Fibroblast of lung (primary cell): Measurements from ENCODE around the gene GPC3. TPM values are rescaled to one million over a fixed set of nuclear protein-coding genes. Genes with fewer than 3 reads are reported as not detected.

ENCODE experiments used
- DNase-seq, 2 donors: peaks; one replicate each; pipeline versions ENCODE4 v3.0.0 to v3.0.0-alpha.2; 2010; ENCODE audit warnings: low read depth in 2 of 2
- H2AFZ ChIP-seq: 2 replicates; pipeline ENCODE4 v1.5.1; 2012; ENCODE audit warnings: low read length, control low read depth, inconsistent platforms
- H3K27ac ChIP-seq: 2 replicates; pipeline ENCODE4 v1.5.1; 2011; ENCODE audit warnings: low read length, control low read depth; ENCODE audit not compliant: insufficient read depth
- H3K27me3 ChIP-seq: 2 replicates; pipeline ENCODE4 v1.5.1; 2011; ENCODE audit warnings: mild to moderate bottlenecking, low read length; ENCODE audit not compliant: control insufficient read depth, insufficient read depth
- H3K36me3 ChIP-seq: 2 replicates; pipeline ENCODE4 v1.5.1; 2011; ENCODE audit warnings: low read length; ENCODE audit not compliant: control insufficient read depth, insufficient read depth
- H3K4me1 ChIP-seq: 2 replicates; pipeline ENCODE4 v1.5.1; 2011; ENCODE audit warnings: low read length; ENCODE audit not compliant: control insufficient read depth, insufficient read depth; ENCODE audit errors: extremely low read depth
- H3K4me2 ChIP-seq: 2 replicates; pipeline ENCODE4 v1.5.1; 2011; ENCODE audit warnings: low read length, control low read depth; ENCODE audit not compliant: insufficient read depth; ENCODE audit errors: extremely low read depth
- H3K4me3 ChIP-seq, 4 experiments: fragments of 200-600 bp in 1 of 4; sonication (generic) in 1 of 4; replicated peaks in 1 of 4; 2 replicates each; pipeline ENCODE4 v1.5.1; 2011 to 2016; ENCODE audit warnings: low read length in 4 of 4, low read depth in 3 of 4, mild to moderate bottlenecking in 3 of 4, control low read depth in 2 of 4, inconsistent platforms in 1 of 4, mixed read lengths in 1 of 4; ENCODE audit not compliant: insufficient read depth in 1 of 4; ENCODE audit errors: control extremely low read depth in 1 of 4
- H3K79me2 ChIP-seq: 2 replicates; pipeline ENCODE4 v1.5.1; 2012; ENCODE audit warnings: mild to moderate bottlenecking, low read length, inconsistent platforms; ENCODE audit not compliant: control insufficient read depth, insufficient read depth
- H3K9ac ChIP-seq: 2 replicates; pipeline ENCODE4 v1.5.1; 2011; ENCODE audit warnings: mild to moderate bottlenecking, low read length, control low read depth; ENCODE audit not compliant: insufficient read depth
- H3K9me3 ChIP-seq: 2 replicates; pipeline ENCODE4 v1.5.1; 2012; ENCODE audit warnings: low read depth, low read length; ENCODE audit not compliant: control insufficient read depth, insufficient read depth
- H4K20me1 ChIP-seq: 2 replicates; pipeline ENCODE4 v1.5.1; 2011; ENCODE audit warnings: low read length; ENCODE audit not compliant: control insufficient read depth, insufficient read depth; ENCODE audit errors: extremely low read depth
- CTCF ChIP-seq, 2 donors: IDR thresholded peaks in 1 of 2; conservative IDR thresholded peaks in 1 of 2; 1 replicate in 1 of 2; 2 replicates in 1 of 2; pipeline ENCODE4 v1.5.1; 2011 to 2012; ENCODE audit warnings: low read length in 2 of 2, control low read depth in 1 of 2, inconsistent platforms in 1 of 2, low read depth in 1 of 2, mild to moderate bottlenecking in 1 of 2
- EZH2 ChIP-seq: IDR thresholded peaks from 2 replicates; pipeline ENCODE4 v1.5.1; 2012; ENCODE audit warnings: low read length, control low read depth, mild to moderate bottlenecking; ENCODE audit errors: missing control alignments
- polyA plus RNA-seq, 2 donors: library from polyadenylated mRNA; depleted of rRNA in 1 of 2; stranded (reverse) in 1 of 2; unstranded in 1 of 2; fragments of >200 nt; gene quantifications; 2 replicates each; pipeline ENCODE4 v1.2.1, GENCODE V29; 2011 to 2012; ENCODE audit warnings: missing spikeins in 1 of 2
- total RNA-seq: library from RNA; depleted of rRNA; stranded (reverse); fragments of >200 nt; gene quantifications from 2 replicates; pipeline ENCODE4 v1.2.1, GENCODE V29; 2014

Gene GPC3
- total and polyA plus RNA-seq, 2 donors (not counting 1 experiment from before 2014, with no cell fraction given): 6.4 to 7.1 TPM

- no peak overlapping the region for H3K27ac ChIP-seq
Measured at GRCh38 chrX:133661962-133662839, 323.2 kb downstream of the GPC3 start.

GRCh38 chrX:133660281-133660680, 325.1 kb downstream of the GPC3 start:
- Histone ChIP-seq H3K27ac (no peak overlapping the region), H3K4me3 (no peak overlapping the region), H2AFZ (no peak overlapping the region), H3K27me3 (no peaks in the 10 kb centered on the region), H3K79me2 (no peaks in the 10 kb centered on the region), H3K9ac (no peak overlapping the region), H3K4me1 (no peaks in the 10 kb centered on the region), H4K20me1 (no peaks in the 10 kb centered on the region), H3K4me2 (no peak overlapping the region), H3K9me3 (no peaks in the 10 kb centered on the region), H3K36me3 (no peaks in the 10 kb centered on the region)
- TF ChIP-seq EZH2 (no peak), CTCF (conservative IDR thresholded peaks at IDR 0.05 in 1 of 2, IDR thresholded peaks at IDR 0.05 in 1 of 2; ENCODE audit: low read depth in 1 of 2, low read length in 2 of 2) (no peak)
- DNase-seq: peak; percentile 70 to 81

More at GRCh38 chrX:133661962-133662839, 323.2 kb downstream of the GPC3 start:
- Histone ChIP-seq H3K4me1 (no peaks in the 10 kb centered on the region), H3K4me2 (no peak overlapping the region), H3K4me3 (no peak overlapping the region), H3K27me3 (no peaks in the 10 kb centered on the region), H3K9me3 (no peaks in the 10 kb centered on the region), H3K36me3 (no peaks in the 10 kb centered on the region), H4K20me1 (no peaks in the 10 kb centered on the region), H2AFZ (no peak overlapping the region), H3K9ac (no peak overlapping the region), H3K79me2 (no peaks in the 10 kb centered on the region)
- TF ChIP-seq EZH2: no peak
- no peak for TF ChIP-seq CTCF (conservative IDR thresholded peaks at IDR 0.05 in 1 of 2, IDR thresholded peaks at IDR 0.05 in 1 of 2; ENCODE audit: low read depth in 1 of 2, low read length in 2 of 2)
- peak in 1 of 2 donors; percentile 22 for DNase-seq

GRCh38 chrX:133658293-133658911, 327.0 kb downstream of the GPC3 start:
- no peaks in the 10 kb centered on the region for H3K4me1 ChIP-seq
- H3K9me3 ChIP-seq: no peaks in the 10 kb centered on the region
- H3K9ac ChIP-seq: no peak overlapping the region
- no peak overlapping the region for H3K4me3 ChIP-seq
- no peaks in the 10 kb centered on the region for H3K36me3 ChIP-seq
- no peak for DNase-seq
- no peaks in the 10 kb centered on the region for H3K79me2 ChIP-seq
- H3K27ac ChIP-seq: no peak overlapping the region
- no peak for TF ChIP-seq EZH2
- TF ChIP-seq CTCF (conservative IDR thresholded peaks at IDR 0.05 in 1 of 2, IDR thresholded peaks at IDR 0.05 in 1 of 2; ENCODE audit: low read depth in 1 of 2, low read length in 2 of 2): no peak
- no peaks in the 10 kb centered on the region for H4K20me1 ChIP-seq
- no peak overlapping the region for H2AFZ ChIP-seq
- no peak overlapping the region for H3K4me2 ChIP-seq
- H3K27me3 ChIP-seq: no peaks in the 10 kb centered on the region
